ENCODE measurements around the gene SRPK2. TPM values are rescaled to one million over a fixed set of nuclear protein-coding genes. Genes with fewer than 3 reads are reported as not detected.

The SRPK2 gene
- total and polyA plus RNA-seq, 2 of the 13 experiments (the other 11 are each of a cell fraction or from before 2014, with no cell fraction given), result 10.1 to 22.3 TPM

DNA sequence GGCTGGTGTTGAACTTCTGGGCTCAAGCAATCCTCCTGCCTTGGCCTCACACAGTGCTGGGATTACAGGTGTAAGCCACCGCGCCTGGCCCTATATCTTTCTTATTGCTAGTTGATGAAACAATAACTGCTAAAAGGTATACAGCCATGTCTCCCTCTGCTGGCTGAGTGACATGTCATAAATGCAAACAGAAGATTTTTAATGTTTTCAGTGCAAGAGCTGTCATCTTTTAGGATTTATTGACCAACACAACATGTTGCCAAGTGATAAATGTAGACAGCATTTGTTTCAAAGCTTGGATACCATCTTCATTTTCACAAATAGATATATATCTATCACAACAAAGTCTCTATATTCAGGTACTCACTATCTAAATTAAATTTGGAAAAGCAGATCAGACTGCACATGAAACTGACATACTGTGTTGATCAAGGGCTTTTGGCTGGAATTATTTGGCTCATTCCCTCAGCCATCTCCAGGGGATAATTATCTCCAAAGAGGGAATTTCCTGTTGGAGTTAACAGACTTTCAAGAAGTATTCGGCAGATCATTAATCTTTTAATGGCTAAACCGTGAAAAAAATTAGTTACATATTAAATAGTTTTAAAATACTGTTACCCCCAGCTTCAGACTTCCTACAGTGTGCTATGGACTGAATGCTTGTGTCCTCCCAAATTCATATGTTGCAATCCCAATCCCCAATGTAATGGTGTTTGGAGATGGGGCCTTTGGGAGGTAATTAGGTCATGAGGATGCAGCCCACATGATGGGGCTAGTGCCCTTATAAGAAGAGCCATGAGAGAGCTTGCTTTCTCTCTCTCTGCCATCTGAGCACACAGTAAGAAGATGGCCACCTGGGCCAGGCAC is 41.3 kb upstream of the SRPK2 start:
- peak; percentile 50 for DNase-seq (ENCODE audit: low spot score)
- BruUV-seq (replicated peaks), result no TSS peak
- POLR2A ChIA-PET, result no interaction called here
- no peak for TF ChIP-seq ZNF264 (CRISPR knock-in tag; IDR thresholded peaks at IDR 0.05)
- no peak for TF ChIP-seq HMGA1 (CRISPR knock-in tag; conservative IDR thresholded peaks at IDR 0.05)
- no peak for TF ChIP-seq AGO1 (IDR thresholded peaks at IDR 0.05; ENCODE audit: low read depth, low read length, poor library complexity, severe bottlenecking)
- TF ChIP-seq ZNF773 (CRISPR knock-in tag; IDR thresholded peaks at IDR 0.05; ENCODE audit: borderline replicate concordance), result no peak
- TF ChIP-seq, protein P1, sequence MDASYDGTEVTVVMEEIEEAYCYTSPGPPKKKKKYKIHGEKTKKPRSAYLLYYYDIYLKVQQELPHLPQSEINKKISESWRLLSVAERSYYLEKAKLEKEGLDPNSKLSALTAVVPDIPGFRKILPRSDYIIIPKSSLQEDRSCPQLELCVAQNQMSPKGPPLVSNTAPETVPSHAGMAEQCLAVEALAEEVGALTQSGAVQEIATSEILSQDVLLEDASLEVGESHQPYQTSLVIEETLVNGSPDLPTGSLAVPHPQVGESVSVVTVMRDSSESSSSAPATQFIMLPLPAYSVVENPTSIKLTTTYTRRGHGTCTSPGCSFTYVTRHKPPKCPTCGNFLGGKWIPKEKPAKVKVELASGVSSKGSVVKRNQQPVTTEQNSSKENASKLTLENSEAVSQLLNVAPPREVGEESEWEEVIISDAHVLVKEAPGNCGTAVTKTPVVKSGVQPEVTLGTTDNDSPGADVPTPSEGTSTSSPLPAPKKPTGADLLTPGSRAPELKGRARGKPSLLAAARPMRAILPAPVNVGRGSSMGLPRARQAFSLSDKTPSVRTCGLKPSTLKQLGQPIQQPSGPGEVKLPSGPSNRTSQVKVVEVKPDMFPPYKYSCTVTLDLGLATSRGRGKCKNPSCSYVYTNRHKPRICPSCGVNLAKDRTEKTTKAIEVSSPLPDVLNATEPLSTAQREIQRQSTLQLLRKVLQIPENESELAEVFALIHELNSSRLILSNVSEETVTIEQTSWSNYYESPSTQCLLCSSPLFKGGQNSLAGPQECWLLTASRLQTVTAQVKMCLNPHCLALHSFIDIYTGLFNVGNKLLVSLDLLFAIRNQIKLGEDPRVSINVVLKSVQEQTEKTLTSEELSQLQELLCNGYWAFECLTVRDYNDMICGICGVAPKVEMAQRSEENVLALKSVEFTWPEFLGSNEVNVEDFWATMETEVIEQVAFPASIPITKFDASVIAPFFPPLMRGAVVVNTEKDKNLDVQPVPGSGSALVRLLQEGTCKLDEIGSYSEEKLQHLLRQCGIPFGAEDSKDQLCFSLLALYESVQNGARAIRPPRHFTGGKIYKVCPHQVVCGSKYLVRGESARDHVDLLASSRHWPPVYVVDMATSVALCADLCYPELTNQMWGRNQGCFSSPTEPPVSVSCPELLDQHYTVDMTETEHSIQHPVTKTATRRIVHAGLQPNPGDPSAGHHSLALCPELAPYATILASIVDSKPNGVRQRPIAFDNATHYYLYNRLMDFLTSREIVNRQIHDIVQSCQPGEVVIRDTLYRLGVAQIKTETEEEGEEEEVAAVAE (CRISPR knock-in tag; IDR thresholded peaks at IDR 0.05; ENCODE audit: borderline replicate concordance), result no peak
- no peak for TF ChIP-seq NPAS2 (CRISPR knock-in tag; IDR thresholded peaks at IDR 0.05; ENCODE audit: borderline replicate concordance)
- TF ChIP-seq GATAD1 (CRISPR knock-in tag; IDR thresholded peaks at IDR 0.05), result no peak
- TF ChIP-seq, protein P2, sequence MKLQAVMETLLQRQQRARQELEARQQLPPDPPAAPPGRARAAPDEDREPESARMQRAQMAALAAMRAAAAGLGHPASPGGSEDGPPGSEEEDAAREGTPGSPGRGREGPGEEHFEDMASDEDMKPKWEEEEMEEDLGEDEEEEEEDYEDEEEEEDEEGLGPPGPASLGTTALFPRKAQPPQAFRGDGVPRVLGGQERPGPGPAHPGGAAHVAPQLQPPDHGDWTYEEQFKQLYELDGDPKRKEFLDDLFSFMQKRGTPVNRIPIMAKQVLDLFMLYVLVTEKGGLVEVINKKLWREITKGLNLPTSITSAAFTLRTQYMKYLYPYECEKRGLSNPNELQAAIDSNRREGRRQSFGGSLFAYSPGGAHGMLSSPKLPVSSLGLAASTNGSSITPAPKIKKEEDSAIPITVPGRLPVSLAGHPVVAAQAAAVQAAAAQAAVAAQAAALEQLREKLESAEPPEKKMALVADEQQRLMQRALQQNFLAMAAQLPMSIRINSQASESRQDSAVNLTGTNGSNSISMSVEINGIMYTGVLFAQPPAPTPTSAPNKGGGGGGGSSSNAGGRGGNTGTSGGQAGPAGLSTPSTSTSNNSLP (IDR thresholded peaks at IDR 0.05; ENCODE audit: low read depth, low read length), result peak; percentile 50; the same call in 1 of the 2 replicates
- TF ChIP-seq ZNF382 (CRISPR knock-in tag; IDR thresholded peaks at IDR 0.05; ENCODE audit: borderline replicate concordance), result no peak
- TF ChIP-seq, protein P3, sequence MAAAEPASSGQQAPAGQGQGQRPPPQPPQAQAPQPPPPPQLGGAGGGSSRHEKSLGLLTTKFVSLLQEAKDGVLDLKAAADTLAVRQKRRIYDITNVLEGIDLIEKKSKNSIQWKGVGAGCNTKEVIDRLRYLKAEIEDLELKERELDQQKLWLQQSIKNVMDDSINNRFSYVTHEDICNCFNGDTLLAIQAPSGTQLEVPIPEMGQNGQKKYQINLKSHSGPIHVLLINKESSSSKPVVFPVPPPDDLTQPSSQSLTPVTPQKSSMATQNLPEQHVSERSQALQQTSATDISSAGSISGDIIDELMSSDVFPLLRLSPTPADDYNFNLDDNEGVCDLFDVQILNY (CRISPR knock-in tag; conservative IDR thresholded peaks at IDR 0.05), result no peak
- no peak for TF ChIP-seq PHF21A (CRISPR knock-in tag; IDR thresholded peaks at IDR 0.05)
- TF ChIP-seq KMT2B (CRISPR knock-in tag; IDR thresholded peaks at IDR 0.05), result no peak
- TF ChIP-seq ZNF251 (CRISPR knock-in tag; IDR thresholded peaks at IDR 0.05), result no peak
- TF ChIP-seq, protein P4, sequence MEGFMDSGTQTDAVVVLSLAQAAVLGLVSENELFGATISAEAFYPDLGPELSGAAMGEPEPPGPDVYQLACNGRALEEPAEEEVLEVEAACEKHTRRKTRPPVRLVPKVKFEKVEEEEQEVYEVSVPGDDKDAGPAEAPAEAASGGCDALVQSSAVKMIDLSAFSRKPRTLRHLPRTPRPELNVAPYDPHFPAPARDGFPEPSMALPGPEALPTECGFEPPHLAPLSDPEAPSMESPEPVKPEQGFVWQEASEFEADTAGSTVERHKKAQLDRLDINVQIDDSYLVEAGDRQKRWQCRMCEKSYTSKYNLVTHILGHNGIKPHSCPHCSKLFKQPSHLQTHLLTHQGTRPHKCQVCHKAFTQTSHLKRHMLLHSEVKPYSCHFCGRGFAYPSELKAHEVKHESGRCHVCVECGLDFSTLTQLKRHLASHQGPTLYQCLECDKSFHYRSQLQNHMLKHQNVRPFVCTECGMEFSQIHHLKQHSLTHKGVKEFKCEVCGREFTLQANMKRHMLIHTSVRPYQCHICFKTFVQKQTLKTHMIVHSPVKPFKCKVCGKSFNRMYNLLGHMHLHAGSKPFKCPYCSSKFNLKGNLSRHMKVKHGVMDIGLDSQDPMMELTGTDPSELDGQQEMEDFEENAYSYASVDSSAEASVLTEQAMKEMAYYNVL (CRISPR knock-in tag; IDR thresholded peaks at IDR 0.05; ENCODE audit: borderline replicate concordance), result no peak

More for the DNA sequence above, 41.3 kb upstream of the SRPK2 start:
- no peak overlapping the region for H3K27ac ChIP-seq (ENCODE audit: extremely low read length, insufficient read depth, low read length)
- no peaks in the 10 kb centered on the region for H3K9me3 ChIP-seq (ENCODE audit: low read length)
- FAIRE-seq (peak; percentile 60), ATAC-seq (peak; percentile 54)
- CTCF ChIA-PET (ENCODE audit: low intra/inter-chr PET ratio, low total read pairs), result interaction anchor here (0.7 to 1.0 kb wide), 2 partner anchors 29 to 508 kb away, joined by 4 read pairs; no protein-coding TSS in a partner anchor
- H4K20me1 ChIP-seq (ENCODE audit: insufficient read depth, low read length), result no peaks in the 10 kb centered on the region
- no peaks in the 10 kb centered on the region for H3K4me1 ChIP-seq (ENCODE audit: insufficient read depth, low read length)
- no peak overlapping the region for H3K4me2 ChIP-seq (ENCODE audit: low read depth, low read length)
- intact Hi-C loops (cut with micrococcal nuclease; ENCODE audit: unreplicated experiment), result loop anchor here (1.0 kb wide), 2 partner anchors 29 to 159 kb away; no protein-coding TSS in a partner anchor
- no peak overlapping the region for H2AFZ ChIP-seq (ENCODE audit: low read length)
- no peaks in the 10 kb centered on the region for H3K27me3 ChIP-seq (ENCODE audit: control insufficient read depth in 1 of 2, insufficient read depth in 2 of 2, low read length in 2 of 2)
- H3K4me3 ChIP-seq (replicated peaks in 1 of 3; ENCODE audit: insufficient read depth in 1 of 3, low read depth in 2 of 3, low read length in 3 of 3), result no peak overlapping the region
- no peak overlapping the region for H3K9ac ChIP-seq (ENCODE audit: insufficient read depth, low read depth, low read length)
- H3K36me3 ChIP-seq (replicated peaks in 1 of 2; ENCODE audit: control insufficient read depth in 1 of 2, insufficient read depth in 2 of 2, low read length in 2 of 2), result no peaks in the 10 kb centered on the region
- 8% methylated on average over 4 of the region's 4 CpGs for WGBS (ENCODE audit: low lambda C conversion rate)
- in situ Hi-C loops (cut with HindIII; ENCODE audit: extremely low pct_ligation_motif_present, low pct_unique_long_range_greater_than_20kb), result no loop called here
- H3K79me2 ChIP-seq (ENCODE audit: insufficient read depth, low read length), result no peaks in the 10 kb centered on the region

Measured in HepG2 (cell line).